ENCODE measurements around the gene KRT13. TPM values are rescaled to one million over a fixed set of nuclear protein-coding genes. Genes with fewer than 3 reads are reported as not detected.

The KRT13 gene
- total RNA-seq, 1 experiment from 2014 or later = 1.4 TPM

DNA sequence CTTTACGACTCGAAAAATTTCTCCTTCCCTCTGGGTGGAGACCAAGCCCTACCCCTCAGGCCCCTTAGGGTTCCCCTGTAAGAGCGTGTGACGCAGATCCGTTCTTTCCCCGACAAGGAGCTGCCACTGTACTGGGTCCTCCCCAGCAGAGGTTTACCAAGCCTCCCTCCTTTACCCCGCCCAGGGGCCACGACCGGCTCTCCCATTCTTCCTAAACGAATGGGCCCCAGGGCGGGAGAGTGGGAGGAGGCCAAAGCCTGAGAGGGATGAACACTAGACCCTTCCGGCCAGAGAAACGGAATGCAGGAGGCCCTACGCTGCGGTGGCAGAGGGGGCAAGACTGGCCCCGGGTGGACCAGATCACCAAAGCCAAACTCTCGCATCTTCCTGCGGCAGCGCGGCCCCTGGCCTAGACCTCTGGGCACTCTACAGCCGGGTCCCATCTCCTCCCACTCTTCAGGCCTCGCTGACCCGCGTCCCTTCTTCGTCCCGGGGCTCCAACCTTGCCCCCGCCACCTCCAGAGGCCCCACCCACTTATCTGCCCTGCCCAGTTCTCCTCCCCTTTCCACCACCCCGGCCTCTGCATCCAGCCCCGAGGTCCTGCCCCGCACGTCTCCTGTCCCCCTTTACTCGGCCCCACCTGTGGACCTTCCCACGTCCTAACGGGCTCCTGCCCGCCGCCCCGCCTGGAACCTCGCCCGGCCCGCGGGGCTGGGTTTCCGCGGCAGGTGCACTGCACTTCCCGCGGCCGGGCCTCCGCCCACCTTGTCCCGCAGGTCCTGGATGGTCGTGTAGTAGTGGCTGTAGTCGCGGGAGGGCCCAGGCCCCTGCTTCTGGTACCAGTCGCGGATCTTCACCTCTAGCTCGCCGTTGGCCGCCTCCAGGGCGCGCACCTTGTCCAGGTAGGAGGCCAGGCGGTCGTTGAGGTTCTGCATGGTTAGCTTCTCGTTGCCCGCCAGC is 21.9 kb upstream of the KRT13 start:
- ChIA-PET POLR2A (ENCODE audit: unreplicated experiment) (interaction anchor here (0.6 to 1.6 kb wide), 4 partner anchors 21 to 1202 kb away, joined by 3 to 23 read pairs (median 4); no protein-coding TSS in a partner anchor), CTCF (interaction anchor here (0.6 to 3.5 kb wide), 2 partner anchors 21 to 136 kb away, joined by 3 to 22 read pairs; no protein-coding TSS in a partner anchor)
- BruUV-seq (replicated peaks) = TSS peak; percentile 46
- H3K27me3 ChIP-seq (ENCODE audit: low read length) = no peaks in the 10 kb centered on the region
- ATAC-seq = no peak
- DNase-seq = no peak
- H3K4me2 ChIP-seq (ENCODE audit: low read length) = peak overlapping the region; percentile 94
- no peak overlapping the region for H2AFZ ChIP-seq (ENCODE audit: low read length)
- intact Hi-C loops (cut with micrococcal nuclease) = loop anchor here (10.0 kb wide), 1 partner anchor 123 kb away; no protein-coding TSS in a partner anchor
- peaks cover 56% of the 10 kb centered on the region for H3K4me1 ChIP-seq (ENCODE audit: insufficient read depth, low read length)
- no peaks in the 10 kb centered on the region for H3K9me2 ChIP-seq (replicated peaks; ENCODE audit: low read length)
- peaks cover 48% of the 10 kb centered on the region for H3K79me2 ChIP-seq (ENCODE audit: low read length)
- H3K9ac ChIP-seq (ENCODE audit: low read length) = peak overlapping the region; percentile 97
- TF ChIP-seq EZH2 (IDR thresholded peaks at IDR 0.05; ENCODE audit: low read length, unreplicated experiment) (no peak), EZH2phosphoT487 (IDR thresholded peaks at IDR 0.05; ENCODE audit: borderline replicate concordance, low read length) (no peak)
- TF ChIP-seq, protein P1, sequence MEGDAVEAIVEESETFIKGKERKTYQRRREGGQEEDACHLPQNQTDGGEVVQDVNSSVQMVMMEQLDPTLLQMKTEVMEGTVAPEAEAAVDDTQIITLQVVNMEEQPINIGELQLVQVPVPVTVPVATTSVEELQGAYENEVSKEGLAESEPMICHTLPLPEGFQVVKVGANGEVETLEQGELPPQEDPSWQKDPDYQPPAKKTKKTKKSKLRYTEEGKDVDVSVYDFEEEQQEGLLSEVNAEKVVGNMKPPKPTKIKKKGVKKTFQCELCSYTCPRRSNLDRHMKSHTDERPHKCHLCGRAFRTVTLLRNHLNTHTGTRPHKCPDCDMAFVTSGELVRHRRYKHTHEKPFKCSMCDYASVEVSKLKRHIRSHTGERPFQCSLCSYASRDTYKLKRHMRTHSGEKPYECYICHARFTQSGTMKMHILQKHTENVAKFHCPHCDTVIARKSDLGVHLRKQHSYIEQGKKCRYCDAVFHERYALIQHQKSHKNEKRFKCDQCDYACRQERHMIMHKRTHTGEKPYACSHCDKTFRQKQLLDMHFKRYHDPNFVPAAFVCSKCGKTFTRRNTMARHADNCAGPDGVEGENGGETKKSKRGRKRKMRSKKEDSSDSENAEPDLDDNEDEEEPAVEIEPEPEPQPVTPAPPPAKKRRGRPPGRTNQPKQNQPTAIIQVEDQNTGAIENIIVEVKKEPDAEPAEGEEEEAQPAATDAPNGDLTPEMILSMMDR (conservative IDR thresholded peaks at IDR 0.05; ENCODE audit: low read depth, low read length) = no peak
- peaks cover 17% of the 10 kb centered on the region for H4K20me1 ChIP-seq (ENCODE audit: low read length)
- peaks cover 24% of the 10 kb centered on the region for H3F3A ChIP-seq (ENCODE audit: low read length, unreplicated experiment)
- peak overlapping the region; percentile 97 for H3K27ac ChIP-seq (ENCODE audit: low read length)
- H3K4me3 ChIP-seq (ENCODE audit: low read length) = peak overlapping the region; percentile 90
- H3K36me3 ChIP-seq (ENCODE audit: low read depth, low read length) = peaks cover 27% of the 10 kb centered on the region
- H3K9me3 ChIP-seq (ENCODE audit: low read length) = no peaks in the 10 kb centered on the region

DNA sequence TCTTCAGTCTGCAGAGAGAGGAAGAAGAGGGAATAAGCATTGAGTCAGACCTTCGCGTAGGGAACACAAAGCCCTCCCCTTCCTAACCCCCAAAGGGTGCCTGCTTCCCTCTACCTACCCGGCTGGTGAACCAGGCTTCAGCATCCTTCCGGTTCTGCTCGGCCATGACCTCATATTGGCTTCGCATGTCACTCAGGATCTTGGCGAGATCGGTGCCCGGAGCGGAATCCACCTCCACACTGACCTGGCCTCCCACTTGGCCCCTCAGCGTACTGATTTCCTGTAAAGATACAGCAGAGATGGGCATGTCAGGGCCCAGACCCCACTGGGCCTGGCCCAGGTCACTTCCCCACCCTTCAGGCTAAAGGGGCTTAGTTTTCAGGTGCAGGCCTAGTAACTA is 18.8 kb upstream of the KRT13 start:
- Histone ChIP-seq H3K9me2 (replicated peaks; ENCODE audit: low read length) (no peaks in the 10 kb centered on the region), H2AFZ (ENCODE audit: low read length) (no peak overlapping the region), H3K9me3 (ENCODE audit: low read length) (no peaks in the 10 kb centered on the region), H4K20me1 (ENCODE audit: low read length) (peaks cover 17% of the 10 kb centered on the region), H3K36me3 (ENCODE audit: low read depth, low read length) (peaks cover 27% of the 10 kb centered on the region), H3K4me2 (ENCODE audit: low read length) (peak overlapping the region; percentile 94), H3K79me2 (ENCODE audit: low read length) (peaks cover 44% of the 10 kb centered on the region), H3K4me3 (ENCODE audit: low read length) (peak overlapping the region; percentile 13; the same call in 1 of the 2 replicates), H3K27me3 (ENCODE audit: low read length) (no peaks in the 10 kb centered on the region), H3K27ac (ENCODE audit: low read length) (peak overlapping the region; percentile 97), H3K4me1 (ENCODE audit: insufficient read depth, low read length) (peaks cover 66% of the 10 kb centered on the region), H3K9ac (ENCODE audit: low read length) (no peak overlapping the region), H3F3A (ENCODE audit: low read length, unreplicated experiment) (peaks cover 18% of the 10 kb centered on the region)
- DNase-seq = no peak
- no TSS peak for BruUV-seq (replicated peaks)
- no peak for ATAC-seq
- TF ChIP-seq EZH2 (IDR thresholded peaks at IDR 0.05; ENCODE audit: low read length, unreplicated experiment) (no peak), EZH2phosphoT487 (IDR thresholded peaks at IDR 0.05; ENCODE audit: borderline replicate concordance, low read length) (no peak)
- TF ChIP-seq, protein P1 (conservative IDR thresholded peaks at IDR 0.05; ENCODE audit: low read depth, low read length) = no peak
- intact Hi-C loops (cut with micrococcal nuclease) = loop anchor here (10.0 kb wide), 1 partner anchor 119 kb away; no protein-coding TSS in a partner anchor
- ChIA-PET CTCF (interaction anchor here (0.6 kb wide), 1 partner anchor 107 kb away, joined by 3 read pairs; no protein-coding TSS in a partner anchor), POLR2A (ENCODE audit: unreplicated experiment) (no interaction called here)

All from PC-3 (cell line).